Esophagus muscularis mucosa (tissue), 4 donors: ENCODE measurements around the gene RPL4. TPM values are rescaled to one million over a fixed set of nuclear protein-coding genes. Genes with fewer than 3 reads are reported as not detected.

Source experiments
- DNase-seq: peaks from one replicate; pipeline ENCODE4 v3.0.0-alpha.2; 2017; ENCODE audit errors: extremely low spot score
- H3K27ac ChIP-seq, 4 donors: fragments of 200-600 bp; sonication (generic); replicated peaks in 1 of 4; 1 replicate in 3 of 4; 2 replicates in 1 of 4; pipeline ENCODE4 v1.5.1; 2016 to 2019; ENCODE audit warnings: mild to moderate bottlenecking in 1 of 4
- H3K27me3 ChIP-seq, 4 donors: fragments of 200-600 bp; sonication (generic); one replicate each; pipeline versions ENCODE4 v1.5.1 to v1.6.0; 2016 to 2019
- H3K36me3 ChIP-seq, 4 donors: fragments of 200-600 bp; sonication (generic); one replicate each; pipeline ENCODE4 v1.5.1; 2016 to 2019
- H3K4me1 ChIP-seq, 4 donors: fragments of 200-600 bp; sonication (generic); one replicate each; pipeline ENCODE4 v1.5.1; 2016 to 2019
- H3K4me3 ChIP-seq, 4 donors: fragments of 200-600 bp; sonication (generic); 1 replicate in 2 of 4; 2 replicates in 2 of 4; pipeline ENCODE4 v1.5.1; 2016 to 2019; ENCODE audit warnings: mild to moderate bottlenecking in 4 of 4, moderate library complexity in 1 of 4
- H3K9me3 ChIP-seq, 4 donors: fragments of 200-600 bp; sonication (generic); 1 replicate in 3 of 4; 2 replicates in 1 of 4; pipeline ENCODE4 v1.5.1; 2016 to 2019
- CTCF ChIP-seq, 3 experiments: fragments of 200-600 bp in 2 of 3; fragments of 450-650 bp in 1 of 3; sonication (generic) in 2 of 3; IDR thresholded peaks; one replicate each; pipeline ENCODE4 v1.5.1; 2017 to 2019; ENCODE audit warnings: antibody characterized with exemption in 3 of 3, mild to moderate bottlenecking in 2 of 3, moderate library complexity in 1 of 3
- EP300 ChIP-seq: sonication (generic); formaldehyde crosslinking; IDR thresholded peaks from one replicate; pipeline ENCODE4 v1.6.1; 2017; ENCODE audit warnings: antibody characterized with exemption
- POLR2A ChIP-seq: fragments of 450-650 bp; IDR thresholded peaks from one replicate; pipeline ENCODE4 v1.6.1; 2017; ENCODE audit warnings: antibody characterized with exemption, moderate library complexity, mild to moderate bottlenecking, low read depth
- POLR2AphosphoS5 ChIP-seq, 2 donors: sonication (generic); formaldehyde crosslinking; IDR thresholded peaks; one replicate each; pipeline ENCODE4 v1.6.1; 2017; ENCODE audit warnings: antibody characterized with exemption in 2 of 2
- WGBS: methylation state at CpG from one replicate; pipeline ENCODE4 v1.1.5; 2018; 5-methylcytosine and 5-hydroxymethylcytosine counted together
- intact Hi-C: fragments of 100-400 bp; cut with DNase I; formaldehyde crosslinking; loops from one replicate; pipeline ENCODE4 v1.15.1; 2023
- total RNA-seq, 4 donors: library from RNA; depleted of rRNA; stranded (reverse); fragments of >200 nt; gene quantifications; one replicate each; pipeline versions ENCODE4 v1.1.0 to v1.2.1, GENCODE V29; 2016

RPL4 gene
- total RNA-seq, 4 donors from 2014 or later = 2,782 to 4,577 (median 3,551) TPM

GRCh38 chr15:66477011-66477410, 27.6 kb downstream of the RPL4 start:
- TF ChIP-seq POLR2A = no peak
- no peak for TF ChIP-seq POLR2AphosphoS5 (IDR thresholded peaks at IDR 0.05)
- TF ChIP-seq CTCF (IDR thresholded peaks at IDR 0.05) = no peak
- no peak for TF ChIP-seq EP300

GRCh38 chr15:66476535-66476934, 28.1 kb downstream of the RPL4 start:
- WGBS = 85% methylated on average over 4 of the region's 4 CpGs
- TF ChIP-seq POLR2A (no peak), EP300 (no peak), CTCF (IDR thresholded peaks at IDR 0.05) (no peak), POLR2AphosphoS5 (IDR thresholded peaks at IDR 0.05) (no peak)
- intact Hi-C loops = no loop called here

More at GRCh38 chr15:66477011-66477410, 27.6 kb downstream of the RPL4 start:
- Histone ChIP-seq H3K36me3 (peaks cover 5 to 11% (median 7%) of the 10 kb centered on the region in 4 donors), H3K27ac (no peak overlapping the region), H3K4me3 (no peak overlapping the region), H3K9me3 (no peaks in the 10 kb centered on the region), H3K4me1 (peaks cover 8 to 14% (median 13%) of the 10 kb centered on the region in 4 donors), H3K27me3 (no peaks in the 10 kb centered on the region)
- DNase-seq = no peak
- intact Hi-C loops = no loop called here
- 83% methylated on average over 2 of the region's 2 CpGs for WGBS

GRCh38 chr15:66474963-66475362, 29.7 kb downstream of the RPL4 start:
- no peaks in the 10 kb centered on the region for H3K27me3 ChIP-seq
- intact Hi-C loops = no loop called here

More at GRCh38 chr15:66476535-66476934, 28.1 kb downstream of the RPL4 start:
- Histone ChIP-seq H3K4me1 (peaks cover 10 to 17% (median 16%) of the 10 kb centered on the region in 4 donors), H3K27me3 (no peaks in the 10 kb centered on the region), H3K27ac (no peak overlapping the region), H3K9me3 (no peaks in the 10 kb centered on the region), H3K36me3 (peaks cover under 1 to 6% (median 2%) of the 10 kb centered on the region in 4 donors), H3K4me3 (no peak overlapping the region)
- no peak for DNase-seq

GRCh38 chr15:66474135-66474534, 30.5 kb downstream of the RPL4 start:
- 90% methylated on average over 2 of the region's 2 CpGs for WGBS
- H3K4me3 ChIP-seq = no peak overlapping the region
- intact Hi-C loops = no loop called here
- H3K4me1 ChIP-seq = peaks cover 10 to 19% (median 16%) of the 10 kb centered on the region in 4 donors
- no peak for DNase-seq
- no peaks in the 10 kb centered on the region for H3K36me3 ChIP-seq
- no peaks in the 10 kb centered on the region for H3K27me3 ChIP-seq
- no peaks in the 10 kb centered on the region for H3K9me3 ChIP-seq
- no peak overlapping the region for H3K27ac ChIP-seq
- TF ChIP-seq CTCF (IDR thresholded peaks at IDR 0.05) (no peak), POLR2AphosphoS5 (IDR thresholded peaks at IDR 0.05) (no peak), POLR2A (no peak), EP300 (no peak)

More at GRCh38 chr15:66474963-66475362, 29.7 kb downstream of the RPL4 start:
- Histone ChIP-seq H3K9me3 (no peaks in the 10 kb centered on the region), H3K4me3 (no peak overlapping the region), H3K27ac (no peak overlapping the region), H3K36me3 (no peaks in the 10 kb centered on the region), H3K4me1 (peaks cover 10 to 19% (median 16%) of the 10 kb centered on the region in 4 donors)
- WGBS = 99% methylated on average over 3 of the region's 3 CpGs
- TF ChIP-seq POLR2A (no peak), EP300 (no peak), POLR2AphosphoS5 (IDR thresholded peaks at IDR 0.05) (no peak), CTCF (IDR thresholded peaks at IDR 0.05) (no peak)
- no peak for DNase-seq
